GM20000 (cell line): ENCODE data around the gene KIF1C.

Source experiments
- DNase-seq: peaks from one replicate; pipeline ENCODE4 v3.0.0; 2012; ENCODE audit warnings: low spot score
- CTCF ChIP-seq: IDR thresholded peaks from 2 replicates; pipeline ENCODE4 v1.5.1; 2012; ENCODE audit warnings: mild to moderate bottlenecking, control low read depth; ENCODE audit errors: extremely low read depth, missing control alignments

The KIF1C gene

GRCh38 chr17:4951486-4951885 lies 46.3 kb upstream of the KIF1C start:
- DNase-seq = no peak
- no peak for TF ChIP-seq CTCF

- no peak for DNase-seq
- TF ChIP-seq CTCF = no peak
Measured at GRCh38 chr17:4953451-4953961, 44.2 kb upstream of the KIF1C start.

GRCh38 chr17:4955091-4955490 lies 42.7 kb upstream of the KIF1C start:
- DNase-seq = no peak
- TF ChIP-seq CTCF = no peak

GRCh38 chr17:4956493-4957061 lies 41.2 kb upstream of the KIF1C start:
- no peak for DNase-seq
- peak; percentile 13 for TF ChIP-seq CTCF

GRCh38 chr17:4958102-4958501 lies 39.6 kb upstream of the KIF1C start:
- TF ChIP-seq CTCF = no peak

GRCh38 chr17:4959261-4959965 lies 38.3 kb upstream of the KIF1C start:
- DNase-seq = no peak
- TF ChIP-seq CTCF = no peak

More at GRCh38 chr17:4958102-4958501, 39.6 kb upstream of the KIF1C start:
- DNase-seq = no peak

- DNase-seq = no peak
- no peak for TF ChIP-seq CTCF
Measured at GRCh38 chr17:4960279-4960922, 37.3 kb upstream of the KIF1C start.
